Neuron (in vitro differentiated cells): Measurements from ENCODE around the gene GABRB1.

Source experiments
- H2AFZ ChIP-seq: one replicate; pipeline ENCODE4 v1.6.1; 2013; ENCODE audit warnings: low read depth, mild to moderate bottlenecking, inconsistent platforms, low read length, moderate library complexity
- H3K27me3 ChIP-seq: one replicate; pipeline ENCODE4 v1.6.1; 2013; ENCODE audit warnings: low read length; ENCODE audit not compliant: insufficient read depth
- H3K36me3 ChIP-seq: one replicate; pipeline ENCODE4 v1.6.1; 2013; ENCODE audit warnings: low read length; ENCODE audit not compliant: insufficient read depth
- H3K4me1 ChIP-seq: one replicate; pipeline ENCODE4 v1.6.1; 2013; ENCODE audit warnings: low read length; ENCODE audit not compliant: insufficient read depth
- H3K4me3 ChIP-seq: 2 replicates; pipeline ENCODE4 v1.5.1; 2013; ENCODE audit warnings: mild to moderate bottlenecking, low read length, moderate library complexity
- H3K9me3 ChIP-seq: one replicate; pipeline ENCODE4 v1.6.1; 2013; ENCODE audit warnings: low read length

GABRB1 gene

GRCh38 chr4:47155919-47156318 is 124.6 kb downstream of the GABRB1 start:
- H3K4me1 ChIP-seq: no peaks in the 10 kb centered on the region
- no peak overlapping the region for H2AFZ ChIP-seq
- no peaks in the 10 kb centered on the region for H3K9me3 ChIP-seq
- no peak overlapping the region for H3K4me3 ChIP-seq
- no peaks in the 10 kb centered on the region for H3K27me3 ChIP-seq
- H3K36me3 ChIP-seq: no peaks in the 10 kb centered on the region

DNA sequence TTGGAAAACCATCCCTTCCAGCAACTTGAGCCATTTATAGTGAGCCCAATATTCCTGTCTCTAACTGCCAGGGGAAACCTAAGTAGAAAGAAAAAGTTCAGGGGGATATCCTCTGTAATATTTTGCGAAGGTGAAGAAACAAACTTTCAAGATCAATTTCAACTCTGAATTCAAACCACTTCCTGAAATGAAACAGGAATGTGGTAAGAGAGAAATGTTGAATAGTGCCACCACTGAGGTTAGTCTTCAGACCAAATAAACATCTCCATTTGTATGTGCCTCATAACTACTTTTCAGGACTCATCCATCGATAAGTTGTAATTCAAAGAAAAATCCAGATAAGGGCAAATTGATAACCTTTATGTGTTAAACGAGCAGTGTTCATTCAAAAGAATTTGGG is 128.7 kb downstream of the GABRB1 start:
- Histone ChIP-seq H3K27me3 (no peaks in the 10 kb centered on the region), H3K9me3 (no peaks in the 10 kb centered on the region), H3K36me3 (no peaks in the 10 kb centered on the region), H3K4me3 (no peak overlapping the region), H3K4me1 (no peaks in the 10 kb centered on the region), H2AFZ (no peak overlapping the region)

GRCh38 chr4:47167081-47168035 is 136.0 kb downstream of the GABRB1 start:
- no peaks in the 10 kb centered on the region for H3K36me3 ChIP-seq
- H2AFZ ChIP-seq: no peak overlapping the region
- H3K9me3 ChIP-seq: no peaks in the 10 kb centered on the region
- no peaks in the 10 kb centered on the region for H3K4me1 ChIP-seq
- no peak overlapping the region for H3K4me3 ChIP-seq
- H3K27me3 ChIP-seq: no peaks in the 10 kb centered on the region

DNA sequence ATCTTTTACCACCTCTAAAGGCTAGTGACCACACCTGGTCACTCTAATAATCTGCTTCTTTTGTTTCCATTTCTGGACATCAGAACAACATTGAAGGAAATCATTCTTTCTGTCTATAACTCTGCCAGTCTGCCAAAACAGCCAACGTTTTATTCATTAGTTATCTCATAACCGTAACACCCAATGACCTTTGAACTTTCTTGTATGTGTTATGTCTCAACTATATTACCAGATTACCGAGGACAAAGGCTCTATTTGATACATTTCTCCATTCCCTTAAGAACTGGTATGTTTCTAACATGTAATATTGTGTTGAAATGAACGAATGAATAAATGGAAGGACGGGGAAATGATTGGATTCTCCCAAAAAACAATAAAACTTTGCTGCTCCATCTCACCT is 152.7 kb downstream of the GABRB1 start:
- no peak overlapping the region for H3K4me3 ChIP-seq

GRCh38 chr4:47185761-47186160 is 154.4 kb downstream of the GABRB1 start:
- Histone ChIP-seq H2AFZ (no peak overlapping the region), H3K4me1 (no peaks in the 10 kb centered on the region), H3K9me3 (no peaks in the 10 kb centered on the region), H3K27me3 (no peaks in the 10 kb centered on the region), H3K36me3 (no peaks in the 10 kb centered on the region), H3K4me3 (no peak overlapping the region)

More for the DNA sequence above, 152.7 kb downstream of the GABRB1 start:
- no peaks in the 10 kb centered on the region for H3K27me3 ChIP-seq
- no peak overlapping the region for H2AFZ ChIP-seq
- H3K36me3 ChIP-seq: no peaks in the 10 kb centered on the region
- no peaks in the 10 kb centered on the region for H3K9me3 ChIP-seq
- no peaks in the 10 kb centered on the region for H3K4me1 ChIP-seq

DNA sequence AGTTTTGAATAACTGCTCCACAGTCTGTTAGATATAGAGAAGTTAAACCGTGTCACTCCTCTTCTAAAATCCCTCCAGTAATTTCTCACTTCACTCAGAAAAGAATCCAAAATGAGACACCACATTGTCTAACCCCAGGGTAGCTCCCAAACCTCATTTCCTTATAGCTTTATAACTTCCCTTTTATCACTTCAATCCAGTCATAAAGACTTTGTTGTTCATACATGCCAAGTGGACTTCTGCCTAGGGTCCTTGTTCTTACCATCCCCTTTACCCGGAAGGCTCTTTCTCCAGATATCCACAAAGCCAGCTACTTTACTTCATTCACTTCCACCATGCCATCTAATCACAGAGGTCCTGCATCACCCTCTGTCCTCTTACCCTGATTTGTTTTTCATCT is 156.2 kb downstream of the GABRB1 start:
- no peak overlapping the region for H3K4me3 ChIP-seq
- H3K9me3 ChIP-seq: no peaks in the 10 kb centered on the region
- H3K4me1 ChIP-seq: no peaks in the 10 kb centered on the region
- no peaks in the 10 kb centered on the region for H3K27me3 ChIP-seq
- H3K36me3 ChIP-seq: no peaks in the 10 kb centered on the region
- no peak overlapping the region for H2AFZ ChIP-seq

DNA sequence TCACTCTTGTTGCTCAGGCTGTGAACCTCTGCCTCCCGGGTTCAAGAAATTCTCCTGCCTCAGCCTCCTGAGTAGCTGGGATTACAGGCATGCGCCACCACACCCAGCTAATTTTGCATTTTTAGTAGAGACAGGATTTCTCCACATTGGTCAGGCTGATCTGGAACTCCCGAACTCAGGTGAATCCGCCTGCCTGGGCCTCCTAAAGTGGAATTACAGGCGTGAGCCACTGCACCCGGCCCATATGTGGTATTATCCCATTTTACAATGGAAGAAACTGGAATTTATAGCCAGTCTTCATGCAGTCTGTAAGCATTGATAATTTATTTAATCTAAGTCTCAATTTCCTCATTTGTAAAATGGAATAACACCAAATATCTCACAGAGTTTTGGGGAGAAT is 161.8 kb downstream of the GABRB1 start:
- Histone ChIP-seq H3K9me3 (no peaks in the 10 kb centered on the region), H3K4me1 (no peaks in the 10 kb centered on the region), H3K36me3 (no peaks in the 10 kb centered on the region), H3K4me3 (no peak overlapping the region), H2AFZ (no peak overlapping the region), H3K27me3 (no peaks in the 10 kb centered on the region)

GRCh38 chr4:47194036-47194737 is 162.8 kb downstream of the GABRB1 start:
- Histone ChIP-seq H3K9me3 (no peaks in the 10 kb centered on the region), H3K36me3 (no peaks in the 10 kb centered on the region), H3K4me1 (no peaks in the 10 kb centered on the region), H3K4me3 (no peak overlapping the region), H2AFZ (no peak overlapping the region), H3K27me3 (no peaks in the 10 kb centered on the region)

DNA sequence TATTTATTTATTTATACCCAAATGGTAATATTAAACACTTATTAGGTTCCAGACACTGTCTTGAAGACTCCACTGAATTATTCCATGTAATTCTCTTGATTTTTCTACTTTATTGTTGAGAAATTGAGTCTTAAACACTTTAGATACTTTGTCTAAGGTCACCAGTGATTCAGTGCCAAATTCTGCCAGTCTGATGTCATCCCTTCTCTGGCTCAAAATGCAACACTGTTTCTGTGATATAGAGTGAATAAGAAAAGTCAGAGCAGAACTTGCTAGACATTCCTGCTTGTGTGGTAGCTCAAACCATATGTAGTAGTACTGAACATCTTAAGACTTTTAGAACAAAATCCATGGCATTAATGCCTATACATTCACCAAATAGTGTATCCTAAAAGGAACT is 164.3 kb downstream of the GABRB1 start:
- Histone ChIP-seq H3K9me3 (no peaks in the 10 kb centered on the region), H2AFZ (no peak overlapping the region), H3K4me3 (no peak overlapping the region), H3K36me3 (no peaks in the 10 kb centered on the region), H3K27me3 (no peaks in the 10 kb centered on the region), H3K4me1 (no peaks in the 10 kb centered on the region)

DNA sequence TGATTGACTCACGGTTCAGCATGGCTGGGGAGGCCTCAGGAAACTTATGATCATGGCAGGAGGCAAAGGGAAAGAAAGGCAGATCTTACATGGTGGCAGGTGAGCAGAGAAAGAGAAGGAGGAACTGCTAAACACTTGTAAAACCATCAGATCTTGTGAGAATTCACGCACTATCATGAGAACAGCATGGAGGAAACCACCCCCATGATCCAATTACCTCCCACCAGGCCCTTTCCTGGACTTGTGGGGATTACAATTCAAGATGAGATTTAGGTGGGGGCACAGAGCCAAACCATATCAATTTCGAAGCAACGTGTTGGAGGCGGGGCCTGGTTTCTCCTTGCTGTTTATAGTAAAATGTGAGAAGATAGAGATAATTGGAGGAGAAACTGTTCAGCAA is 167.4 kb downstream of the GABRB1 start:
- H3K4me1 ChIP-seq: no peaks in the 10 kb centered on the region
- H2AFZ ChIP-seq: no peak overlapping the region
- H3K9me3 ChIP-seq: no peaks in the 10 kb centered on the region
- no peaks in the 10 kb centered on the region for H3K27me3 ChIP-seq
- H3K36me3 ChIP-seq: no peaks in the 10 kb centered on the region
- no peak overlapping the region for H3K4me3 ChIP-seq

- H3K27me3 ChIP-seq: no peaks in the 10 kb centered on the region
- H2AFZ ChIP-seq: no peak overlapping the region
- no peaks in the 10 kb centered on the region for H3K9me3 ChIP-seq
- no peaks in the 10 kb centered on the region for H3K4me1 ChIP-seq
- no peaks in the 10 kb centered on the region for H3K36me3 ChIP-seq
- no peak overlapping the region for H3K4me3 ChIP-seq
Observed at GRCh38 chr4:47203593-47203992, 172.2 kb downstream of the GABRB1 start.

GRCh38 chr4:47207555-47207954 is 176.2 kb downstream of the GABRB1 start:
- Histone ChIP-seq H3K36me3 (no peaks in the 10 kb centered on the region), H3K4me1 (no peaks in the 10 kb centered on the region), H3K27me3 (no peaks in the 10 kb centered on the region), H3K9me3 (no peaks in the 10 kb centered on the region), H3K4me3 (no peak overlapping the region), H2AFZ (no peak overlapping the region)

GRCh38 chr4:47209833-47210232 is 178.5 kb downstream of the GABRB1 start:
- Histone ChIP-seq H3K4me1 (no peaks in the 10 kb centered on the region), H3K9me3 (no peaks in the 10 kb centered on the region), H2AFZ (no peak overlapping the region), H3K27me3 (no peaks in the 10 kb centered on the region), H3K36me3 (no peaks in the 10 kb centered on the region), H3K4me3 (no peak overlapping the region)
